Measurements from ENCODE around the gene FBXL7. TPM values are rescaled to one million over a fixed set of nuclear protein-coding genes. Genes with fewer than 3 reads are reported as not detected.

The FBXL7 gene
- total and polyA plus RNA-seq, 2 donors (not counting 3 experiments of a cell fraction or from before 2014, with no cell fraction given): 23.5 to 32.2 TPM

DNA sequence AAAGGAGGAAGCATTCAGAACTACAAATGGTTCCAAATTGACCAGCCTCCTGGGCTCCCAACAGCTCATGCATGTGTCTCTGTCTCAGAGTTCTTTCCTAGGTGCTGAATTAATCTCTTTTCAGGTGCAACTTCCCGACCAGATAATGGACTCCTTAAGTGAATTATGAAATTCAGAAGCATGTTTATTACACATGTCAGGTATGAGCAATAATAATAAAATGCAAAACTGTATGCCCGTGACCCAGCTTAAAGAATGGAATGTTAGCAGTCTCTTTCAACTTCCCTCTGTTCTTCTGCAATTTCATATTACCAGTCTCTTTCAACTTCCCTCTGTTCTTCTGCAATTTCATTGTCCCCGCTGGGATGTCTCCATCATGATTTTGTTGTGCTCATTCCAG lies 60.4 kb downstream of the FBXL7 start:
- Histone ChIP-seq H3K4me3 (replicated peaks in 1 of 3; ENCODE audit: insufficient read depth in 1 of 3, low read depth in 1 of 3, low read length in 3 of 3) (no peak overlapping the region), H2AFZ (ENCODE audit: low read depth, low read length) (no peak overlapping the region), H3K36me3 (ENCODE audit: control insufficient read depth in 2 of 2, extremely low read depth in 1 of 2, insufficient read depth in 2 of 2, low read length in 2 of 2) (no peaks in the 10 kb centered on the region), H3K9me1 (replicated peaks; ENCODE audit: control insufficient read depth, extremely low read depth, insufficient read depth, low read length) (no peaks in the 10 kb centered on the region), H3K9me3 (replicated peaks; ENCODE audit: control insufficient read depth, insufficient read depth, low read length) (no peaks in the 10 kb centered on the region), H4K20me1 (replicated peaks; ENCODE audit: control insufficient read depth, extremely low read depth, insufficient read depth, low read length) (no peaks in the 10 kb centered on the region), H3K4me2 (ENCODE audit: insufficient read depth, low read length) (no peak overlapping the region), H3K79me2 (ENCODE audit: control insufficient read depth, insufficient read depth, low read length) (peaks cover 3% of the 10 kb centered on the region), H3K4me1 (ENCODE audit: control insufficient read depth, extremely low read depth, insufficient read depth, low read length) (no peaks in the 10 kb centered on the region), H3K27me3 (ENCODE audit: control insufficient read depth in 2 of 2, insufficient read depth in 2 of 2, low read length in 2 of 2) (no peaks in the 10 kb centered on the region), H3K27ac (ENCODE audit: insufficient read depth, low read depth, low read length) (no peak overlapping the region), H3K9ac (replicated peaks; ENCODE audit: extremely low read depth, insufficient read depth, low read length) (no peak overlapping the region)
- FAIRE-seq (no peak), DNase-seq (ENCODE audit: low read depth, low spot score) (no peak)
- dilution Hi-C loops (cut with MboI; ENCODE audit: extremely low pct_ligation_motif_present, low sequenced_read_pairs) (no loop called here), intact Hi-C loops (cut with micrococcal nuclease) (no loop called here)
- CTCF ChIA-PET: no interaction called here
- TF ChIP-seq EZH2 (IDR thresholded peaks at IDR 0.05; ENCODE audit: borderline replicate concordance, low read depth, low read length, severe bottlenecking) (no peak), MAX (IDR thresholded peaks at IDR 0.05; ENCODE audit: insufficient read depth, insufficient read length) (no peak), JUN (IDR thresholded peaks at IDR 0.05; ENCODE audit: borderline replicate concordance, insufficient read depth, insufficient read length, low read depth) (no peak), POLR2AphosphoS5 (IDR thresholded peaks at IDR 0.05; ENCODE audit: insufficient read depth, low read depth, low read length) (no peak), MYC (IDR thresholded peaks at IDR 0.05; ENCODE audit: low read depth, low read length) (no peak)
- TF ChIP-seq, protein P1, sequence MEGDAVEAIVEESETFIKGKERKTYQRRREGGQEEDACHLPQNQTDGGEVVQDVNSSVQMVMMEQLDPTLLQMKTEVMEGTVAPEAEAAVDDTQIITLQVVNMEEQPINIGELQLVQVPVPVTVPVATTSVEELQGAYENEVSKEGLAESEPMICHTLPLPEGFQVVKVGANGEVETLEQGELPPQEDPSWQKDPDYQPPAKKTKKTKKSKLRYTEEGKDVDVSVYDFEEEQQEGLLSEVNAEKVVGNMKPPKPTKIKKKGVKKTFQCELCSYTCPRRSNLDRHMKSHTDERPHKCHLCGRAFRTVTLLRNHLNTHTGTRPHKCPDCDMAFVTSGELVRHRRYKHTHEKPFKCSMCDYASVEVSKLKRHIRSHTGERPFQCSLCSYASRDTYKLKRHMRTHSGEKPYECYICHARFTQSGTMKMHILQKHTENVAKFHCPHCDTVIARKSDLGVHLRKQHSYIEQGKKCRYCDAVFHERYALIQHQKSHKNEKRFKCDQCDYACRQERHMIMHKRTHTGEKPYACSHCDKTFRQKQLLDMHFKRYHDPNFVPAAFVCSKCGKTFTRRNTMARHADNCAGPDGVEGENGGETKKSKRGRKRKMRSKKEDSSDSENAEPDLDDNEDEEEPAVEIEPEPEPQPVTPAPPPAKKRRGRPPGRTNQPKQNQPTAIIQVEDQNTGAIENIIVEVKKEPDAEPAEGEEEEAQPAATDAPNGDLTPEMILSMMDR (IDR thresholded peaks at IDR 0.05; ENCODE audit: extremely low read depth in 1 of 2, insufficient read depth in 1 of 2, low read depth in 1 of 2, low read length in 2 of 2): no peak
- BruUV-seq (replicated peaks): no TSS peak
- POLR2A ChIA-PET: no interaction called here

All from endothelial cell of umbilical vein (primary cell).